Adipocyte (in vitro differentiated cells): ENCODE measurements around the gene MCFD2.
"Not testable (repeated sequence)": the region's sequence is repeated elsewhere in the genome, so short reads cannot be mapped to it uniquely, and the experiment has no call there.

ENCODE experiments used
- DNase-seq: peaks from one replicate; pipeline ENCODE4 v3.0.0-alpha.2; 2015; ENCODE audit warnings: low read depth
- H3K27me3 ChIP-seq: replicated peaks from 2 replicates; pipeline ENCODE4 v1.7.0; 2013; ENCODE audit warnings: mild to moderate bottlenecking, low read length, moderate library complexity; ENCODE audit not compliant: control insufficient read depth, insufficient read depth
- H3K36me3 ChIP-seq: 2 replicates; pipeline ENCODE4 v1.7.0; 2013; ENCODE audit warnings: low read length, mild to moderate bottlenecking, moderate library complexity; ENCODE audit not compliant: control insufficient read depth, insufficient read depth, severe bottlenecking
- H3K4me1 ChIP-seq: 2 replicates; pipeline ENCODE4 v1.7.0; 2013; ENCODE audit warnings: mild to moderate bottlenecking, low read length, moderate library complexity; ENCODE audit not compliant: control insufficient read depth, insufficient read depth
- H3K4me3 ChIP-seq: 2 replicates; pipeline ENCODE4 v1.7.0; 2013; ENCODE audit warnings: mild to moderate bottlenecking, low read length, moderate library complexity
- H3K9ac ChIP-seq: 2 replicates; pipeline ENCODE4 v1.7.0; 2013; ENCODE audit warnings: mild to moderate bottlenecking, low read length, moderate library complexity
- H3K9me3 ChIP-seq: 2 replicates; pipeline ENCODE4 v1.7.0; 2013; ENCODE audit warnings: mild to moderate bottlenecking, low read length, moderate library complexity; ENCODE audit not compliant: control insufficient read depth

The MCFD2 gene

DNA sequence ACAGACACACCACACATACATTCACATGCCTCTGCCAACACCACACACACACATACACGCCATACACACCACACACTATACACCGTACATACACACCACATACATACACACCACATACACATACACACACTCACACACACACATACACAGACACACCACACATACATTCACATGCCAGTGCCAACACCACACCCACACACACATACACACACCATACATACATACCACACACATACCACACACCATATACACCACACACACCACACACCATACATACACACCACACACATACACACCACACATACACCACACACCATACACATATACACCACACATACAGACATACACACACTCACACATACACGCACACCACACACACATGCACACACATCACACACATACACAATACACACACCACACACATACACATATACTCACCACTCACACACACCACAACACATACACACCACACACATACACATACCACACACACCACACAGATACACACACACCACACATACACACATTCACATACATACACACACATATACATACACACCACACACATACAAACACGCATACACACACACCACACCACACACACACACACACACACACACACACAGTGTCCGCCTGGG is 37.2 kb downstream of the MCFD2 start:
- no peak for DNase-seq
- peak overlapping the region; percentile 58 for H3K9ac ChIP-seq
- H3K4me1 ChIP-seq, result peaks cover 56% of the 10 kb centered on the region
- no peaks in the 10 kb centered on the region for H3K27me3 ChIP-seq
- H3K9me3 ChIP-seq, result no peaks in the 10 kb centered on the region
- H3K36me3 ChIP-seq, result no peaks in the 10 kb centered on the region
- H3K4me3 ChIP-seq, result no peak overlapping the region

DNA sequence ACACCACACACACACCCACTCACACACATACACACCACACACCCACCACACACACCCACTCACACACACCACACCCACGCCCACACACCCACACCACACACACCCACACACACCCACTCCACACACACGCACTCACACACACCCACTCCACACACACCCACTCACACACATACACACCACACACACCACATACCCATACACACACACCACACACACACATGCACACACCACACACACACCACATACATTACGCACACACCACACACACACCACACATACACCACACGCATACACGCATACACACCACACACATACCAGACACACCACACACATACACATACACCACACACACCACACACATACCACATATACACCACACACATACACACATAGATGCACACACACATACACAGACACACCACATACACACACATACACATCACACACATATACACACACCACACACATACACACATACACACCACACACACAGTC is 37.9 kb downstream of the MCFD2 start:
- no peaks in the 10 kb centered on the region for H3K36me3 ChIP-seq
- H3K4me1 ChIP-seq, result peaks cover 61% of the 10 kb centered on the region
- no peaks in the 10 kb centered on the region for H3K27me3 ChIP-seq
- H3K4me3 ChIP-seq, result no peak overlapping the region
- peak overlapping the region; percentile 58 for H3K9ac ChIP-seq
- H3K9me3 ChIP-seq, result no peaks in the 10 kb centered on the region
- no peak for DNase-seq

DNA sequence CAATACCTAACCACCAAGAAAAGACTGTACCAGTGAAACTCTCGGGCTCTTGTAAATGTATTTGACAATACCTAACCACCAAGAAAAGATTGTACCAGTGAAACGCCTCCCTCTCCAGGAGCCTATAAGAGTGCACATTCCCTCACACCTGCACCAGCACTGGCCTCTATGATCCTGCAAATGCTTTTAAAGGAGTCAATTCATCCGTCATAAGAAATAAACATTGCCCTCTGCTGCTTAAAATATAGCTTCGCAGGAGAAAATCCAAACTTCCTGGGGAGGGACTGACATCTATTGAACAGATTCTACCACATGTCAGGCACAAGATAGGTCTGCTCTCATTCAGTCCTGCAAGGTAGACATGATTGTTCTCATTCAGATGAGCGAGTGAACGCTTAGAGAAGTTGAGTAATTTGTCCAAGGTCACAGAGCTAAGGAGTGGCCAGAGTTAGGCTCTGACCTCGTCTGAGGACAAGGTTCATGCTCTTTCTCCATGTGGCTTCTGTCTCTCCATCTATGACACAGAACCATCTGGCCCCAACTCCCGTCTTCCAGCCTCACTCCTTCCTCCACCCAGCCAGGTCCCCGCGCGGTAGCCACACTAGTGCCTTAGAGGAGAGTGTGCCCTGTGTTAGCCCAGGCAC is 38.7 kb downstream of the MCFD2 start:
- no peaks in the 10 kb centered on the region for H3K36me3 ChIP-seq
- H3K27me3 ChIP-seq, result no peaks in the 10 kb centered on the region
- H3K9me3 ChIP-seq, result no peaks in the 10 kb centered on the region
- no peak overlapping the region for H3K4me3 ChIP-seq
- H3K4me1 ChIP-seq, result peaks cover 54% of the 10 kb centered on the region
- peak overlapping the region; percentile 58 for H3K9ac ChIP-seq
- peak; percentile 88 for DNase-seq

DNA sequence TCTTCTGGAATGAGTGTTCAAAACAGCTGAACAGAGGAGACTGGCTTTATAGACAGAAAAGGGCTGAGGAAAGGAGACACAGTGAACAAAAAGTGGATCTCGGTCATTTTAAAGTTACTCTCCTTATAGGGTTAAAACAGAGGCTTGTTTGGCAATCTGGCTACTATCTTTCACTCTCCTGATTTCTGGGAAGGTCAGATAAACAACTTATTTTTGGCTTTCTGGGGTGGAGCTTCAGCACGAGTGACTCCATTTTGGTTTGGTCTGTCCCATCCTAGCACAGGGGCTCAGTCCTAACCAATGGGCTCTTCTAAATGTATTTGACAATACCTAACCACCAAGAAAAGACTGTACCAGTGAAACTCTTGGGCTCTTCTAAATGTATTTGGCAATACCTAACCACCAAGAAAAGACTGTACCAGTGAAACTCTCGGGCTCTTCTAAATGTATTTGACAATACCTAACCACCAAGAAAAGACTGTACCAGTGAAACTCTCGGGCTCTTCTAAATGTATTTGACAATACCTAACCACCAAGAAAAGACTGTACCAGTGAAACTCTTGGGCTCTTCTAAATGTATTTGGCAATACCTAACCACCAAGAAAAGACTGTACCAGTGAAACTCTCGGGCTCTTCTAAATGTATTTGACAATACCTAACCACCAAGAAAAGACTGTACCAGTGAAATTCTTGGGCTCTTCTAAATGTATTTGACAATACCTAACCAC is 39.5 kb downstream of the MCFD2 start:
- not testable (repeated sequence) for DNase-seq, H3K36me3 ChIP-seq, H3K9me3 ChIP-seq, H3K27me3 ChIP-seq, H3K4me3 ChIP-seq
- Histone ChIP-seq H3K9ac (peak overlapping the region; percentile 66), H3K4me1 (peaks cover 47% of the 10 kb centered on the region)

DNA sequence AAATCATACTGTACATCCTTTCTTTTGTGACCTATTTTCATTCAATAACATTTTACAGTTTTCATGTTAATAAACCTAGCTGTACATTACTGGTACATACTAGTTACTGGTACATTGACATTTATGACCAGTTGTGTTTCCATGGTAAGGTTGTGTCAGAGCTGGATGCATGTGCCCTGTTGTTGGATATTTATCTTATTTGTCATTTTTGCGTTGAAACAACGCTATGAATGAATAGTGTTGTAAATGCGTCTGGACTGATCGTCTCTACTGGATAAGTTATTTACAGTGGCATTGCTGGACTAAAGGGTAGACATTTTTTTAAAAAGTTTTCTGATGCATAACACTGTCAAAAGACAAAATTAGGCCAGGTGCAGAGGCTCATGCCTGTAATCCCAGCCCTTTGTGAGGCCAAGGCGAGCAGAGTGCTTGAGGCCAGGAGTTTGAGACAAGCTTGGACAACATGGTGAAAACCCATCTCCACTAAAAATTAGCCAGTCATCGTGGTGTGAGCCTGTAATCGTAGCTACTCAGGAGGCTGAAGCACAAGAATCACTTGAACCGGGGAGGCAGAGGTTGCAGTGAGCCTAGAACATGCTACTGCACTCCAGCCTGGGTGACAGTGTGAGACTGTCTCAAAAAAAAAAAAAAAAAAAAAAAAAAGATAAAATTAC is 40.2 kb downstream of the MCFD2 start:
- Histone ChIP-seq H3K9me3 (no peaks in the 10 kb centered on the region), H3K9ac (peak overlapping the region; percentile 66), H3K4me3 (no peak overlapping the region), H3K27me3 (no peaks in the 10 kb centered on the region), H3K4me1 (peaks cover 51% of the 10 kb centered on the region), H3K36me3 (no peaks in the 10 kb centered on the region)
- DNase-seq, result no peak

DNA sequence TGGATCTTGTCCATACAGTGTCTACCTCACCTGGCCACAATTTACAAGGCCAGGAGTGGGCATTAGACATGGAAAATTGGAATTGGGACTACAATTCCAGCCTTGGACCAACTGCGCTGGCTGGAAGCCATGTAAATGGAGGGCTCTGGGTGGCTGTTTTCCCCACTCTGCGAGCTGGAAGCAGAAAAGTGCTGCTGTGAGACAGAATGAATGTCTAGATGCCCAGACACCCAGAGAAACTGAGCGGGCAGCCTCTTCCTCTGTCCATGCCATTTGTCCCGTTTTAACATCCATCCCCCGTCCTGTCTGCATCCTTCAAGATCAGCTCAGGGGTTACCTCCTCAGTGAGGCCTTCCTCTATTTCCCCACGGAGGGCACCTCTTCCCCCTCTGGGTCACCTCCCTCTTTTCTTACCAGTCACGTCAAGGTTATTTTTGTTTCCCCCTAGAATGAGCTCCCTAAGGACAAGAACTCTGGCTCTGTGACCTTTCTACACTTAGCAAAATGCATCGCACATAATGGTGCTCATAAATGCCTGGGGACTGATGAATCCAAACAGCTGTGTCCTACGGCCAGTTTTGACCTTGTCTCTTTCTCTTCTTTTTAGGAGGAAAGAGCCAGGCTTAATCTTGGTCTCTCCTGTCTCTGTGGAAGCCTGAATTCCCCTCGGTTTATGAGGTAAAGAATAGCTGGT is 41.2 kb downstream of the MCFD2 start:
- DNase-seq, result no peak
- no peak overlapping the region for H3K4me3 ChIP-seq
- no peaks in the 10 kb centered on the region for H3K9me3 ChIP-seq
- H3K4me1 ChIP-seq, result peaks cover 60% of the 10 kb centered on the region
- no peaks in the 10 kb centered on the region for H3K36me3 ChIP-seq
- H3K9ac ChIP-seq, result peak overlapping the region; percentile 66
- H3K27me3 ChIP-seq, result no peaks in the 10 kb centered on the region

DNA sequence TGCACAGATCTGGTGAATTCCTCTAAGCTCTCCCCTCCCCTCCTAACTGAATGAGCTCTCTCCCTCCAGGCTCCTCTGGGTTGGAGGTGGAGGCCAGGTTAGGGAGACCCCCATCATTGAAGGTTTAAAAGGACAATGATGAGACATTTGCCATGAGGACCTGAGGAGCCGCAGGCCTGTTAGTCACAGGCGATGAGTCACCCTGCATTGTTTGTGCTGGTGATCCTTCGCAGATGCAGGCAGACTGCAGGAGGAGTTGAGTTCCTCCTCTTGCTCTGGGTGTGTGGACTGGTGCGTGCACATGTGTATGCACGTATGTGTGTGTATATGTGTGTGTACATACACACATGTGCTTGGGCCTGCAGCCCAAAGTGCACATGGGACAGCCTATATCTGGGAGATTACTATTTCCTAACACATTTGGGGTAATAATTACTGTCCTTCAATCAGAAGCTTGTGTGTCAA is 42.0 kb downstream of the MCFD2 start:
- DNase-seq, result peak; percentile 96
- no peaks in the 10 kb centered on the region for H3K27me3 ChIP-seq
- H3K4me1 ChIP-seq, result peaks cover 57% of the 10 kb centered on the region
- peak overlapping the region; percentile 66 for H3K9ac ChIP-seq
- H3K36me3 ChIP-seq, result no peaks in the 10 kb centered on the region
- no peak overlapping the region for H3K4me3 ChIP-seq
- H3K9me3 ChIP-seq, result no peaks in the 10 kb centered on the region

DNA sequence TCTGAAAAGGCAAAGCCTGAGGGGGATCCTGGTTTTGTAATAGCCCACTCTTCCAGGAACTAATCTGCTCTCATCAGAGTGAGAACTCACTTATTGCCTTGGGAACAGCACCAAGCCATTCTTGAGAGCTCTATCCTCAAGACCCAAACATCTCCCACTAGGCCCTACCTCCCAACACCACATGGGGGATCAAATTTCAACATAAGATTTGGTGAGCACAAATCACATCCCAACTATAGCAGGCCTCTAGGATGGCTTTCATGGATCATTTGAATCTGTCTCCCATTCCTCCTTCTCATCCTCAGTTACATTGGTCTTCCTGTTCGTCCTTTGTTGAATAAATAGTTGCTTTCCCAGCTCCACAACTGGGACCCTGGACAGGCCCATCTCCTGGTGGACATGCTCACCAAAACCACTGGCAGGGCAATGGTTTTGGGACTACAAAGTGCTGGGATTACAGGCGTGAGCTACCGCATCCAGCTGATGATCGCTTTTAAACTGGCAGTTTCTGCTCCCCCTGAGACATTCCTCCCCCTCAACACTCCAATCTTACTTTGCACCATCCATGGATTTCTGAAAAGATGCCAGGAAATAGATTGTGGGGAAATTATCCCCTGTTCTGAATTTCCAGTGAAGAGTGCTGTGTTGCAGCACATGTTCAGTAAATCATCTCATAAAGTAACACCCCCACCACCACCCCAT is 42.6 kb downstream of the MCFD2 start:
- no peak overlapping the region for H3K4me3 ChIP-seq
- no peaks in the 10 kb centered on the region for H3K27me3 ChIP-seq
- DNase-seq, result no peak
- no peaks in the 10 kb centered on the region for H3K36me3 ChIP-seq
- peaks cover 57% of the 10 kb centered on the region for H3K4me1 ChIP-seq
- no peaks in the 10 kb centered on the region for H3K9me3 ChIP-seq
- peak overlapping the region; percentile 66 for H3K9ac ChIP-seq

DNA sequence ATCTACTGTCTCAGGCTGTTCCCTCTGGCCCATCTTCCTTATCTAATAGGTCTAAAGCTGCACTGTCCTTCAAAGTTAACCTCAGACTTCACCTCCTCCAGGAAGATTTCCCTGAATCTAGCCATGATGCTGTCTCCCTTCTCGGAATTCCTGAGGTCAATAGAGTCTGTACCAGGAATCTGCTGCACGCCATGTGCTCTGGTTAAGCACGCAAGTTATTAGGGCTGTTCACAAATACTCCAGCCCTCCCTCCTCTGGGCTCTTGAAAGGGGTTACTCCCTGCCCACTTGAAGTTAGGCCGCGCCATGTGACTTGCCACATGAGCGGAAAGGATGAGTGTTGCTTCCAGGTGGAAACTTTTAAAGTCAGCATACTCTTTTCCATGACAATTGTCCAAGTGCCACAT is 43.6 kb downstream of the MCFD2 start:
- H3K9me3 ChIP-seq, result no peaks in the 10 kb centered on the region
- peaks cover 54% of the 10 kb centered on the region for H3K4me1 ChIP-seq
- DNase-seq, result no peak
- no peak overlapping the region for H3K4me3 ChIP-seq
- no peaks in the 10 kb centered on the region for H3K27me3 ChIP-seq
- no peak overlapping the region for H3K9ac ChIP-seq
- no peaks in the 10 kb centered on the region for H3K36me3 ChIP-seq

DNA sequence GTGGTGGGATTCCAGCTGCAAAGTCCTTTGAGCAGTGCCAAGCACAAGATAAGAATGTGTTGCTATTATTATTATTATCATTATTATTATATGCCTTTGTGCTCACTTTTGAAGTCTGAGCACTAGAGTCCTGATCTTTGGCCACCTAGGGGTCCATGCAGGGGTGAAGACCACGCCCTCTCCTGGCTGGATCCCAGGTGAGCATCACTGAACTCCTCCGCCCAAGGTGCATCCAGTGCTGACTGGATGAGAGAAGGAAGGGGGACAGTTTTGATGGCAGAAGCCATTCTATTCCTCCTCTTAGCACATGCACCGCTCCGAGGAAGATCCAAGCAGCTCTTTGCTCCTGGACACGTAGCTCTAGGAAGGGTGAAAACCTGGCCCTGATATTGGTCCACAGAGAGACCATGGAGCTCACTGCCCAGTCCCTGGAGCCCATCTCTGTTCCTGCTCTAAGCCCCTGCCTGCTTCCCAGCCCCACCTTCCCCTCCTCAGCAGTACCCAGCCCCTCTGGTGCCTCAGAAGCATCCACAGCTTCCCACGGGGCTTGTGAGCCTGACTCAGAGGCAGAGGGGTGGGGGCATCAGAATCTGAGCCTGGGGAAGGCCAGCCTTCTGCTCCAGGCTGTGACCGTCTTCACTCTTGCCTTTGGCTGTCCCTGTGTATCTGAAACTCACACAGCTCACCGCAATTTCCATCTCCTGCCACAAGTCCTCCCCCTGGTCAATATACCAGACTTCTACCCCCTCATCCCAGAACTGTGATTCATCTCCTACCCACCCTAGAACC is 45.4 kb downstream of the MCFD2 start:
- H3K27me3 ChIP-seq, result no peaks in the 10 kb centered on the region
- no peak overlapping the region for H3K4me3 ChIP-seq

More for the DNA sequence above, 45.4 kb downstream of the MCFD2 start:
- Histone ChIP-seq H3K36me3 (no peaks in the 10 kb centered on the region), H3K4me1 (peaks cover 44% of the 10 kb centered on the region), H3K9ac (no peak overlapping the region), H3K9me3 (no peaks in the 10 kb centered on the region)
- no peak for DNase-seq
